Activated CD8-positive, alpha-beta memory T cell treated with anti-CD3 and anti-CD28 coated beads, Interleukin-2, amount 50 U/mL, for 1 hour (primary cell): ENCODE data around the gene ARFIP2.
A peak's percentile ranks its signal among the peaks of the same experiment; 100 is the strongest.
"Not testable (repeated sequence)": the region's sequence is repeated elsewhere in the genome, so short reads cannot be mapped to it uniquely, and the experiment has no call there.

ENCODE experiments used
- DNase-seq: peaks from one replicate; pipeline ENCODE4 v3.0.0-alpha.2; 2020; ENCODE audit errors: extremely low read depth

Gene ARFIP2, protein sequence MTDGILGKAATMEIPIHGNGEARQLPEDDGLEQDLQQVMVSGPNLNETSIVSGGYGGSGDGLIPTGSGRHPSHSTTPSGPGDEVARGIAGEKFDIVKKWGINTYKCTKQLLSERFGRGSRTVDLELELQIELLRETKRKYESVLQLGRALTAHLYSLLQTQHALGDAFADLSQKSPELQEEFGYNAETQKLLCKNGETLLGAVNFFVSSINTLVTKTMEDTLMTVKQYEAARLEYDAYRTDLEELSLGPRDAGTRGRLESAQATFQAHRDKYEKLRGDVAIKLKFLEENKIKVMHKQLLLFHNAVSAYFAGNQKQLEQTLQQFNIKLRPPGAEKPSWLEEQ

GRCh38 chr11:6481012-6481923 is at the start of gene ARFIP2, which contains the start of gene TIMM10B:
ARFIP2 (minus strand) TSS chr11:6481331; CDS start chr11:6480421, 910 bp downstream.
TIMM10B (plus strand) TSS chr11:6481501; CDS start chr11:6481517, 16 bp downstream.
- DNase-seq: peak; percentile 84

- DNase-seq: no peak
These were observed 49.7 kb upstream of the ARFIP2 start for GRCh38 chr11:6530848-6531247.

GRCh38 chr11:6529266-6529665 is 48.1 kb upstream of the ARFIP2 start:
- DNase-seq: no peak

DNA sequence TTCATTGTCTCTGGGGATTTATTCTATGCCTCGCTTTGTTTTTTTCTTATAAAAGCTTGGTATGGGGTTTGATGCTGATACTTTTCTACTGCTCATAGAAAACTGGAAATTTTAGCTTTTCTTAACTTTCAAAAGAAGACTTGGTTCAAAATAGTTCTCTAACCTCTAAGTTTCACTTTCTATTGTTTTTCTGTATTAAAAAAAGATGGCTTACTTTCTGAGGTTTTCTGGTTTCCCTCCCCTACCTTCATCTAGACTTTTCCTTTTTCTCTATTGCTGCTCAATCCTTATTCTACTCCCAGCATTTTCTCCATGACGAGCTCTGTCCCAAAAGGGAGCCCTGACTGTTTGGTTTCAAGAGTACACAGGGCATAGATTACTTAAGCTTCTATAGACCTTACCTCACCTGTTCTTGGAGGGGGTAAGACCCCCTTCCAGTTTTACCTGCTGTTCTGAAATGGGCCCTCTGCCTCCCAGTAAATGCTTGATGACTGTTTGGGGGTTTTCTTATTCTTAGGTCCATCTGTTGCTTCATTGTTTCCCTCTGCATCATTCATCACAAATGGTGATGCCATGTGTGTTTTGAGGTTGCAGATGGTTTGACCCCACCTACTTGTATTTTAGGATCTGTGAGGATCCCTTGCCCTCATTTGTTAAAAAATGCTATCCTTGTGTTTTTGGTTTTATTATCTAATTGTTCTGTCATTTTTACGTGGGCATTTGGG is 45.4 kb upstream of the ARFIP2 start:
- DNase-seq: no peak

DNA sequence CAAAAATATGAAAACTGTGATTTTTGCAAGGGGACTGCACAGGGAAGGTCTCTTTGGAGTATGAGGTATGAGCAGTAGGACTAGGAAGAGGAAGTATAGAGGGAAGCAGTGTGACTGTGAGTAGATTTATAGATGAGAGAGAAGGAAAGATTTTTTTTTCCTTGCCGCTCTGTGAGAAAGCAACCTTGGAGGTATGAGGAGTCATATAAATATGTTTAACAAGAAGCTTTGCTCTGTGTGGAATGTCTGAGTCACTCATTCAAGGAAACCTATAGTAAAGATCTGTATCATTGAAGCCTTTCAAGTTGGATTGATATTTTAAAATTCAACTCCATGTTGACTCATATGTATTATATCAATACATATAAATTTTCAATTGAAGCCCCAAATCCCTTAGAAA is 42.1 kb upstream of the ARFIP2 start:
- no peak for DNase-seq

- not testable (repeated sequence) for DNase-seq
These were observed 40.8 kb upstream of the ARFIP2 start for GRCh38 chr11:6521946-6522345.

DNA sequence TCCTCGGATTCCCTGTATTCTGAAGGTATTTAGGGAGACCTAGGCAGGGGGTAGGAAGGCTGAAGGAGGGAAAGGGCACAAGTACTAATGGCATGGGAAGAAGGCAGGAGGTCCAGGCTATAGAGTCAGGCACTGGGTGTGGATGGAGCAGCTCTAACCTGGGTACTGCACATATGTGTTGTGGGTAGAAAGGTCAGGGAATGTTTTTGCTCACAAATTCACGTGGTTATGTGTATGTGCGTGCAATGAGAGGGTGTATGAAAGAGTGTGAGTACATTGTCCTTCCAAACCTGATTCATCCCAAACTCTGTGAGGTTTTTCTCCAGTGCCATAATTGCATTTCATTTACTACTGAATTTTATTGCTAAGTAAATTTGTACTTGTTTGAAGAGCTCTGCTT is 39.1 kb upstream of the ARFIP2 start:
- no peak for DNase-seq

DNA sequence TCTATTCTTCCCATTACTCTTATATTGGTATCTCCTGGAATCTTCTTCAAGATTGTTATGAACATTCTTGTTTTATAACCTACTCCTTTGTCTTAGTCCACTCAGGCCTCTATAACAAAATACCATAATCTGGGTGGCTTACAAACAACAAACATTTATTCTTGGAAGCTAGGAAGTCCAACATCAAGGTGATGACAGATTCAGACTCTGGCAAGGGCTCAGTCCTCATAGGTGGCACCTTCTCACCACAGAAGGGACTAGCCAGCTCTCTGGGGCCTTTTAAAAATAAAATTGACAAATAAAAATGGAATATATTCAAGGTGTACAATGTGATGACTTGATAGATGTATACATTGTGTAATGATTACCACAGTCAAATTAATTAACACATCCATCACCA is 35.7 kb upstream of the ARFIP2 start:
- DNase-seq: no peak

DNA sequence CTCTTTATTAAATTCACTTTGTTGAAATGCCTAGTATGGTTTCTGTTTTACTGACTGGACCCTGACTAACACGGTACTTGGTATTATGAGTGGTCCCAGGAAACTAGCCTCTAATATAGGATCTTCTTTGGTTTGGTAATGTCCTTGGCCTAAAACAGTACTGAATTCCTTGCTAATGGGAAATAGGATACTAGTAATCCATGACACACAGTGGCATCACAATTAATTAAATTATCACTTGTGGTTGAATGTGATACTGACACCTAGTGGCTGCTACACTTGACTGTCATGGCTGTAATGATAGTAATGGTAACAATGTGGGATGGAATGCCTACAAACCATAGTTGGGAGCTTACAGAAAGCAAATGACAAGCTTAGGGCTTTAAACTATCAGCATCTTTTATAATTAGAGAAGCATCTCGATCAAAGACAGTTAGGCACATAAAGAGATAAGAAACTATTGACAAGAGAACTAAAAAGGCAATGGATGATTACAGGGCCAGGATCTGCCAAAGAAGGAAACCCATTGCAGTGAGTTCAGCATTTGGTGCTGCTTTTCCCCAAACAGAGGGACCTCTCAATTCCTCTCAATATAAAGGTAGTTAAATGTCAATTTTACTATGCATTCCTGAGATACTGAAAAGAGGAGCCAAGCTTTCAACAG is 24.6 kb upstream of the ARFIP2 start:
- no peak for DNase-seq

DNA sequence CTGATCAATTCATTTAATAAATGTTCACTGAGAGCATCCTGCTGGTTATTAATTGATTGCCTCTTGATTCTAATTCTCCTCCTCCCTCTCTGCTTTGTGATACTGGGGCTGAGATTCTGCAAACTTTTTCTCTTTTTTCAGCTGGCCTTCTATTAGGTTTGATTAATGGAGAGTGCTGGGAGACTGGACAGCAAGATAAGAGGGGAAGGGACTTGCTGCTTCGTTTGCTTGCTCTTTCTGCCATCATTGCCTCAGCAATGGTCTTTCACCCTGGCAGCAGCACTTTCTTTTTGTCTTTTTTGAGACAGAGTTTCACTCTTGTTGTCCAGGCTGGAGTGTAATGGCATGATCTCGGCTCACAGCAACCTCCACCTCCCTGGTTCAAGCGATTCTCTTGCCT is 23.0 kb upstream of the ARFIP2 start:
- no peak for DNase-seq

- DNase-seq: no peak
These were observed 21.3 kb upstream of the ARFIP2 start for GRCh38 chr11:6502382-6502781.

- no peak for DNase-seq
These were observed 17.4 kb upstream of the ARFIP2 start for GRCh38 chr11:6498544-6498943.

- no peak for DNase-seq
These were observed 17.0 kb upstream of the ARFIP2 start for GRCh38 chr11:6498121-6498520.

- no peak for DNase-seq
These were observed 16.1 kb upstream of the ARFIP2 start, which contains the start of gene DNHD1 for GRCh38 chr11:6497069-6497839. DNHD1 (plus strand) TSS chr11:6497280; CDS start chr11:6498216, 936 bp downstream.

- DNase-seq: no peak
These were observed 8.2 kb upstream of the ARFIP2 start for GRCh38 chr11:6489306-6489705.

DNA sequence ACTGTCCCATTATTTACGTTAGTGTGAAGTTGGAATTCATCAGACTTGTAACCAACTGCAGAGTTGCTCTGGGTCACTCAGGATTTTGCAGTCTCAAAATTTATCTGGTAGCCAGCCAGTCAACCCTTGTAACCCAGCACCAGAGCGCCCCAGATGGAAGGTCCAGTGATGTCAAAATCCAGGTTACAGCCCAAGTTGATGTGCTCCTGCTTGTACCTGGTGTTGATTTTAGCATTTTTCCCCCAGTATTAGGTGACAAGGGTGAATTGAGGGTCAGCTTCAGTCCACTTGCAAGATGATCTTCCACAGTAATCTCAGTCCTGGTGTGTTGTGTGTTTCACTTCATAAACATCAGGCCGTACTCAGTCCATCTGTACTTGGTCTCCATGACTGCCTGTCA is 7.7 kb upstream of the ARFIP2 start:
- DNase-seq: no peak

DNA sequence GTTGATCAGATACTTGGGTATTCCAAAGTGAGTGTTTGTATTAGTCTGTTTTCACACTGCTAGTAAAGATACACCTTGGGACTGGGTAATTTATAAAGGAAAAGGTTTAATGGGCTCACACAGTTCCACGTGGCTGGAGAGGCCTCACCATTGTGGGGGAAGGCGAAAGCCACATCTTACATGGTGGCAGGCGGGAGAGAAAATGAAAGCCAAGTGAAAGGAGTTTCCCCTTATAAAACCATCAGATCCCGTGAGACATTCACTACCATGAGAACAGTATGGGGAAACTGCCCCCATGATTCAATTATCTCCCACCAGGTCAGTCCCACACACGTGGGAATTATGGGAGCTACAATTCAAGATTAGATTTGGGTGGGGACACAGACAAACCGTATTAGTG is 7.2 kb upstream of the ARFIP2 start:
- DNase-seq: no peak

- no peak for DNase-seq
These were observed 5.8 kb upstream of the ARFIP2 start for GRCh38 chr11:6486938-6487337.

DNA sequence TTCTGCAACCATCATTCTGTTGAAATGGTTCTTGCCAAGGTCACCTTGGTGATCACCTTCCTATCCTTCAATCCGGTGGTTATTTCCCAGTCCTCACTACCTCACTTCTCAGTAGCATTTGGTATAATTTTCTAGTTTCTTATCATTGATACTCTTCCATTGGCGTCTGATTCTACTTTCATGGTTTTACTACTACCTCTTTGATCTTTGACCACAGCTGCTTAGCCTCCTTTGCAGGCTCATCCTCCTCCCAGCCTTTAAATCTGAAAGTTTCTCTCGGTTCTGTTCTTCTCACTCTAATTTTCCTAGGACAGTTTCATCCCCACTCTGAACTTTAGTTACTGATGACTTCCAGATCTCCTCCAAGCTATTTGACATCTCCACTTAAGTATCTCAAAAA is 5.1 kb upstream of the ARFIP2 start:
- no peak for DNase-seq

- DNase-seq: no peak
These were observed 4.5 kb upstream of the ARFIP2 start for GRCh38 chr11:6485661-6486060.

GRCh38 chr11:6483015-6483414 is 1.9 kb upstream of the ARFIP2 start:
- DNase-seq: no peak
